Mammary epithelial cell (primary cell): Measurements from ENCODE around the gene DMD.

ENCODE experiments used
- CTCF ChIP-seq, 2 donors: IDR thresholded peaks in 1 of 2; conservative IDR thresholded peaks in 1 of 2; 2 replicates each; pipeline ENCODE4 v1.5.1; 2011 to 2012; ENCODE audit warnings: inconsistent platforms in 2 of 2, low read length in 2 of 2, mild to moderate bottlenecking in 2 of 2, control low read depth in 1 of 2, low read depth in 1 of 2; ENCODE audit not compliant: insufficient read depth in 1 of 2; ENCODE audit errors: extremely low read depth in 1 of 2
- EZH2 ChIP-seq: IDR thresholded peaks from 2 replicates; pipeline ENCODE4 v1.6.1; 2012; ENCODE audit warnings: low read length, inconsistent platforms, borderline replicate concordance

DNA sequence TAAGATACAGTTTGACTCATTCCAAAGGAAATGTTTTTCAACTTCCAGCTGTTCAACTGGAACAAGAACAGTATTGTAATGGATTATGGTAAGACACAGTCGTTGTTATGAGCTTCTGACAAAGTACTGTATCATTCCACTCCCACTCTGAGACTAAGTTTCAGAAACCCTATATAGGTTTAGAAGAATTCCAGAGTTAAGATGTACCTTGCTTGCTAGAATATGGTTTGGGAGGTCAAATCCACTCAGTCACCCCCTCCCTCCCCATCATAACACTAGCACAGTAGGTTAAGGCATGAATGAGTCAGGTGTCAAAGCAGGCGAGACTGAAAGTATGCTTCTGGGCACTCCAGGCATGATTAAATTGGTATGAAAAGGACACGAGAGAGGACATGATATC, 339.7 kb downstream of the DMD start:
- TF ChIP-seq CTCF (conservative IDR thresholded peaks at IDR 0.05 in 1 of 2, IDR thresholded peaks at IDR 0.05 in 1 of 2; ENCODE audit: extremely low read depth in 1 of 2, insufficient read depth in 1 of 2, low read depth in 1 of 2, low read length in 2 of 2) (no peak), EZH2 (no peak)
